ENCODE results near the gene GNAQ.

Gene GNAQ

DNA sequence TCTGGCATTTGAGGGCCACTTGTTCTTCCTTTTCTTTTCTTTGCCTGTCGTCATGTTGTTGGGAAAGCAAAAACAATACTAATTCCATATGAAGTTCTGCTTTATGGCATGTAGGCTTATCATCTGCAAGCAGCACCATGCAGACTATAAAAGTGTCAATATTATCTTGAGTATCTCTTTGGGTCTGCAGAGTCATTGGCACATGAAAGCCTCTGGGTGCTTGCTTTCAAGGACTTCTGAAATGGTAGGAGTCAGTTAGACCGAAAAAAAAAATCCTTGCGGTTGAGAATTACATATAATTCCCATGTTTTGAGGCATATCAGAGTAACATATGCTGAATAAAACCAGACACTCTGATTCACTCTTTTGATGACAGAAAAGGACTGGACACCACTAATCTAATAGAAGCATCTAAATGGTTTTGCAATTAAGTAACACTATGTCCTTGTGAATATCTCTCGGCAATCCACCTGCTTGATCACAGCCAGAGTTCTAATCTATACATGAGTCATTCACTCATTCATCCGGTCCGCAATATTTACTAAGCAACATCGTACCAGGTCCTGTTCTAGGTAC is 44.4 kb downstream of the GNAQ start:
- TF ChIP-seq MYC (IDR thresholded peaks at IDR 0.05; ENCODE audit: low read depth, low read length) (no peak), POLR2A (IDR thresholded peaks at IDR 0.05; ENCODE audit: extremely low read depth, insufficient read length) (no peak)
- TF ChIP-seq, protein P1, sequence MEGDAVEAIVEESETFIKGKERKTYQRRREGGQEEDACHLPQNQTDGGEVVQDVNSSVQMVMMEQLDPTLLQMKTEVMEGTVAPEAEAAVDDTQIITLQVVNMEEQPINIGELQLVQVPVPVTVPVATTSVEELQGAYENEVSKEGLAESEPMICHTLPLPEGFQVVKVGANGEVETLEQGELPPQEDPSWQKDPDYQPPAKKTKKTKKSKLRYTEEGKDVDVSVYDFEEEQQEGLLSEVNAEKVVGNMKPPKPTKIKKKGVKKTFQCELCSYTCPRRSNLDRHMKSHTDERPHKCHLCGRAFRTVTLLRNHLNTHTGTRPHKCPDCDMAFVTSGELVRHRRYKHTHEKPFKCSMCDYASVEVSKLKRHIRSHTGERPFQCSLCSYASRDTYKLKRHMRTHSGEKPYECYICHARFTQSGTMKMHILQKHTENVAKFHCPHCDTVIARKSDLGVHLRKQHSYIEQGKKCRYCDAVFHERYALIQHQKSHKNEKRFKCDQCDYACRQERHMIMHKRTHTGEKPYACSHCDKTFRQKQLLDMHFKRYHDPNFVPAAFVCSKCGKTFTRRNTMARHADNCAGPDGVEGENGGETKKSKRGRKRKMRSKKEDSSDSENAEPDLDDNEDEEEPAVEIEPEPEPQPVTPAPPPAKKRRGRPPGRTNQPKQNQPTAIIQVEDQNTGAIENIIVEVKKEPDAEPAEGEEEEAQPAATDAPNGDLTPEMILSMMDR (IDR thresholded peaks at IDR 0.05; ENCODE audit: low read depth, low read length): no peak
- TF ChIP-seq, protein P2, sequence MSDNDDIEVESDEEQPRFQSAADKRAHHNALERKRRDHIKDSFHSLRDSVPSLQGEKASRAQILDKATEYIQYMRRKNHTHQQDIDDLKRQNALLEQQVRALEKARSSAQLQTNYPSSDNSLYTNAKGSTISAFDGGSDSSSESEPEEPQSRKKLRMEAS (IDR thresholded peaks at IDR 0.05; ENCODE audit: low read depth, low read length): no peak
- DNase-seq (ENCODE audit: low read depth): no peak
- H3K4me3 ChIP-seq (ENCODE audit: low read depth, low read length): no peak overlapping the region

DNA sequence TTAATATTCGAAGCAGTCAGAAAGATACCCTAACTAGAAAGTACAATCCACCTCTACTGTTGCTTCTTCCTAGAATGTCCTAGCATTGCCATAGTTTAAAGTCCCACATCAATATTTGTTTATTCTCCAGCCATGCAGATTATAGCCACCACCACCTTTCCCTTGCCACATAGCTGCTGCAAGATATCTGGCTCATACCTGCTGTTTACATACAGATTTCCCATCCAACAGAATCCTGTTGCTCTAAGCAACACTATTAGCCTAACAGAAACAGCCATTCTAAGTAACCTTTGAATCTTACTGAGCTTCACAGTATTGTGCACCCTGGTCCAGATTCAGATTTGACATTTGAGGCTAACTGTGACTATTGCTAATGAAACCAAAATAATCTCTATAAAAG is 45.6 kb downstream of the GNAQ start:
- no peak overlapping the region for H3K4me3 ChIP-seq (ENCODE audit: low read depth, low read length)
- DNase-seq (ENCODE audit: low read depth): no peak
- TF ChIP-seq MYC (IDR thresholded peaks at IDR 0.05; ENCODE audit: low read depth, low read length) (no peak), POLR2A (IDR thresholded peaks at IDR 0.05; ENCODE audit: extremely low read depth, insufficient read length) (no peak)
- TF ChIP-seq, protein P1 (IDR thresholded peaks at IDR 0.05; ENCODE audit: low read depth, low read length): no peak
- TF ChIP-seq, protein P2 (IDR thresholded peaks at IDR 0.05; ENCODE audit: low read depth, low read length): no peak

DNA sequence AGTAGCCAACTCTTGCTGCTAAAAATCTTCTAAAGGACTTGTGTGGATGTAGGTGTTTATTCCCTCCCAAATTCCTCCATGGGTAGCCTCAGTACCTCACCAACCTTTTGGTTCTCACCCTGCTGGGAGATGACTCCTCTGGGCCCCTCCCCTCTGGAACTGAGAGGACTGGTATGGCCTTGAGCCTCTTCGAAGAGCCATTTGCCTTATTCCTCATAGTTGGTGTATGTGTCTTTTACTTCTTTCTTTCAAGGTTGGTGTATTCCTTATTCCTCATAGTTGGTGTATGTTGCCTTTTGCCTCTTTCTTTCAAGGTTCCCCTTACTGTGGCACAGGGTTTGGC is 48.3 kb downstream of the GNAQ start:
- TF ChIP-seq POLR2A (IDR thresholded peaks at IDR 0.05; ENCODE audit: extremely low read depth, insufficient read length) (no peak), MYC (IDR thresholded peaks at IDR 0.05; ENCODE audit: low read depth, low read length) (no peak)
- TF ChIP-seq, protein P2 (IDR thresholded peaks at IDR 0.05; ENCODE audit: low read depth, low read length): no peak
- TF ChIP-seq, protein P1 (IDR thresholded peaks at IDR 0.05; ENCODE audit: low read depth, low read length): no peak
- no peak for DNase-seq (ENCODE audit: low read depth)
- no peak overlapping the region for H3K4me3 ChIP-seq (ENCODE audit: low read depth, low read length)

DNA sequence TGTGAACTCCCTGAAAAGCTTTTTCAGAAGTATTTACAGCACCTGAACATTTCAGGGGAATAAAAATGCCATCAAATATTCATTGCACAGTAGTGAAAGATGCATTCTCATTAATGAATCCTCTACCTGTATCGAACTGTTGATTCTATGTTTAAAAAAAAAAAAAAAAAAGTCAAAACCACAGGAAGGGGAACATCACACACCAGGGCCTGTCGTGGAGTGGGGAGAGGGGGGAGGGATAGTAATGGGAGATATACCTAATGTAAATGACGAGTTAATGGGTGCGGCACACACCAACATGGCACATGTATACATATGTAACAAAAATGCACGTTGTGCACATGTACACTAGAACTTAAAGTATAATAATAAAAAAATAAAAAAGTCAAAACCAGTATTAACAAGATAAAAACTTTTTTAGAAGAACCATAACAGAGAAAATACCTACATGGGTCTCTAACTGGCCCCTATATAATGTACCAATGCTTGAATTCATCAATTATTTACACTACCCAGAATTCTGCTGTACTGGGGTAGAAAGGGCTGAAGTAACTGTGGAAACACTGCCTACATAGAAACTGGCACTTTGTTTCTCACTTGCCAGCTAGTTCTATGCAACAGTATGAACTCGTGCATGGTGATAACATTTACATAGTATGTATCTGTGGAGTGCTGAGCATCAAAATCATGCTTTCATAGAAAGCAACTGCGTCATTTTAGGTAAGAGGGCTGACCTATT is 48.9 kb downstream of the GNAQ start:
- H3K4me3 ChIP-seq (ENCODE audit: low read depth, low read length): no peak overlapping the region
- TF ChIP-seq POLR2A (IDR thresholded peaks at IDR 0.05; ENCODE audit: extremely low read depth, insufficient read length) (no peak), MYC (IDR thresholded peaks at IDR 0.05; ENCODE audit: low read depth, low read length) (no peak)
- TF ChIP-seq, protein P1 (IDR thresholded peaks at IDR 0.05; ENCODE audit: low read depth, low read length): no peak
- TF ChIP-seq, protein P2 (IDR thresholded peaks at IDR 0.05; ENCODE audit: low read depth, low read length): no peak
- DNase-seq (ENCODE audit: low read depth): no peak

DNA sequence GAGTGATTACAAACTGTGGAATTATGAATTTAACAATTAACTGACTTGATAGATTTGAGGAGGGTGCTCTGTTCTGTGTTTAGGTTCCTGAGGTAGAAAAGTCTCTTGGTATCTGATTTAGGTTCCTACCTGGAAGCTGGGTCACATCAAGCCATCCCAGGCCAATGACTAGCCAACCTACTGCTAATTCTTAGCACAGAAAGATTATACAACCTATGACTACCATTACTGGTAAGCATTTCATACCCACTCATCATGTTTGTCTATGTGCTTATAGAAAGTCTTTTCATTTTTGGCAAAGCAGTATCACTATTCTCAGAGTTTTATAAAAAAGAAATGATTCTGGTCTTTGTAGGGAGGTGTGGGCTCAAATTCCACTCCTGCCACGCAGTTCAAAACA is 49.7 kb downstream of the GNAQ start:
- DNase-seq (ENCODE audit: low read depth): no peak
- H3K4me3 ChIP-seq (ENCODE audit: low read depth, low read length): no peak overlapping the region
- no peak for TF ChIP-seq POLR2A (IDR thresholded peaks at IDR 0.05; ENCODE audit: extremely low read depth, insufficient read length)
- TF ChIP-seq, protein P2 (IDR thresholded peaks at IDR 0.05; ENCODE audit: low read depth, low read length): no peak
- no peak for TF ChIP-seq MYC (IDR thresholded peaks at IDR 0.05; ENCODE audit: low read depth, low read length)
- TF ChIP-seq, protein P1 (IDR thresholded peaks at IDR 0.05; ENCODE audit: low read depth, low read length): no peak
